ENCODE measurements around the gene SLC22A23.

SLC22A23 gene

DNA sequence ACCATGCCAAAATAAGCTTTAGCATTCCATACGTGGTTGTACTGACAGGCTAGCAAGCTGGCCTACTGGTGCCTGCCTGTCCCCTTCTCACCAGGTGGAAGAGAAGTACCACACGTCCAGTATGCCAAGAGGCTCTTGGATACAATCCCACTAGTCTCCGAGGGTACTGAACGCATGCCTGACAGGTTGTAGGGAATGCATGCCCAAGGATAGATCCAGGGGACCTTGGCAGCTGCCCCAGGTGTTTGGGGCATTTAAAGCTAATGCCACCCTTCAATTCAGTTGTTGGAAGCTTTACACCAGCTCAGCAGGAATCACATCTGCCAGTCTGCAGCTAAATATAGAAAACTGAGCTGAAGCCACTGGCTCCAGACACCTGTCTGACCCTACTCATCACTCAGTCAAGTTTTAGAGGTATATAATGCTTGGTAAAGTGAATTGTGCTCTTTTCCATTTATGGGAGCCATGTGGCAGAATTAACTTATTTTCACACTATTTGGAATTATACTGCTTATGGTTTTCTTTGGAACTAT, 234.3 kb downstream of the SLC22A23 start:
- DNase-seq (ENCODE audit: low read depth): no peak

DNA sequence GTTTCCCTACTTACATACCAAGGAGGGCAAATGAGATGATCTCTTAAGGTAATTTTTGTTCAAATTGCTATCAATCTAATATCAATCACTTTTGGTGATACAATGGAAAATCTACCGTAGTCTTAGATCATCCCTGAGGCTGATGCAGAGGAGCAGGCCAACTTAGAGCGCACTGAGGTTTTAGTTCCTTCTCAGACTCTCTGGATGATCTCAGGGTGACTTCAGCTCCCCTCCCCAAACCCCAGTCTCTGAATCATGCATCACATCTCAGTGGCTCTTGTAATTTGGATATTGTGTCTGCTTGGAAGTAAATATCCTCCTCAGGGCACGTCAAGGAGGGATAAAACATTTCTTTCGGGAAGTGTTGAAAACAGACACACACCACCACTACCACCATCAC, 235.3 kb downstream of the SLC22A23 start:
- no peak for DNase-seq (ENCODE audit: low read depth)

DNA sequence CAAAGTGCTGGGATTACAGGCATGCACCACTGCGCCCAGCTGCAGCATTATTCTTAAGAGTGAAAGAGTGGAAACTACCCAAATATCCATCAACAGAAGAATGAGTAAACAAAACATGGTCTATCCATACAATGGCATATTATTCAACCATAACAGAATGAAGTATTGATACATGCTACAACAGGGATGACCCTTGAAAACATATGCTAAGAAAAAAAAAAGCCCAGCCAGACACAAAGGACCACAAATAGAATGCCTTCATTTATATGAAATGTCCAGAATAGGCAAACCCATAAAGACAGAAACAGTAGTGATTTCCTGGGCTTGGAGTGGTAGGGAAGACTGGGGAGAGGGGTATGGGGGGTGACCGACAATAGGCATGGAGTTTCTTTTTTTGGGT, 236.5 kb downstream of the SLC22A23 start:
- DNase-seq (ENCODE audit: low read depth): no peak
